ENCODE data around the gene MPIG6B.

The MPIG6B gene

DNA sequence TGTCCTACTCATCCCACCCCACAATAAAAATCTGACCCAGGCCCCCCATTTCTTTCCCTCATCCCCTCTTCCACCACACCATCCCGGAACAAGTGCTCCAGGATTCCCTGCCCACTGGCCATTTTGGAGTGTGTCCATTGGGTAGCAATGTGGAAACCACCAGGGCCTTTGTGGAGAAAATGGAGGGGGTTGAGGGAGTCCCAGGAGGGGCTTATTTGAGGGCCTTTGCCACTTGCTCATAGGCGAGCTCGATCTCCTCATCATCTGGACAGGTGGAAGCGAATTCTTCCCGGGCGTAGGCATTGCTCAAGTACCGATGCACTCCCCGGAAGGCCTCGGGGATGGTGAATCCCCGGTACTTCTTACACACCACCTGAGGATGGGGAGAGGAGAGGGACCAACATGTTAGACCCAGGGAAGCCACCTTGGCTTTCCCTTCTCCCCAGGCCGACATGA lies 7.5 kb downstream of the MPIG6B start:
- Histone ChIP-seq H3K9me2 (replicated peaks; ENCODE audit: insufficient read depth, low read length) (no peaks in the 10 kb centered on the region), H2AFZ (ENCODE audit: low read length) (no peak overlapping the region), H3K4me3 (ENCODE audit: low read length) (no peak overlapping the region), H3K27ac (ENCODE audit: low read length) (peak overlapping the region; percentile 86; the same call in 1 of the 2 replicates), H3K9ac (ENCODE audit: low read length) (no peak overlapping the region), H3F3A (ENCODE audit: insufficient read depth, low read length) (peaks cover 75% of the 10 kb centered on the region), H3K9me3 (replicated peaks; ENCODE audit: insufficient read depth, low read length) (no peaks in the 10 kb centered on the region), H3K4me2 (ENCODE audit: low read depth, low read length) (peak overlapping the region; percentile 93; the same call in 1 of the 2 replicates), H4K20me1 (ENCODE audit: insufficient read depth, low read length) (no peaks in the 10 kb centered on the region), H3K36me3 (replicated peaks; ENCODE audit: insufficient read depth, low read length) (peaks cover 10% of the 10 kb centered on the region), H3K79me2 (ENCODE audit: low read length) (peaks cover 42% of the 10 kb centered on the region), H3K27me3 (replicated peaks; ENCODE audit: insufficient read depth, low read length) (no peaks in the 10 kb centered on the region), H3K4me1 (ENCODE audit: low read length) (peaks cover 40% of the 10 kb centered on the region)
- TF ChIP-seq EZH2 (optimal IDR thresholded peaks at IDR 0.05; ENCODE audit: low read depth, low read length) (no peak), EZH2phosphoT487 (IDR thresholded peaks at IDR 0.05; ENCODE audit: low read length) (no peak)
- TF ChIP-seq, protein P1, sequence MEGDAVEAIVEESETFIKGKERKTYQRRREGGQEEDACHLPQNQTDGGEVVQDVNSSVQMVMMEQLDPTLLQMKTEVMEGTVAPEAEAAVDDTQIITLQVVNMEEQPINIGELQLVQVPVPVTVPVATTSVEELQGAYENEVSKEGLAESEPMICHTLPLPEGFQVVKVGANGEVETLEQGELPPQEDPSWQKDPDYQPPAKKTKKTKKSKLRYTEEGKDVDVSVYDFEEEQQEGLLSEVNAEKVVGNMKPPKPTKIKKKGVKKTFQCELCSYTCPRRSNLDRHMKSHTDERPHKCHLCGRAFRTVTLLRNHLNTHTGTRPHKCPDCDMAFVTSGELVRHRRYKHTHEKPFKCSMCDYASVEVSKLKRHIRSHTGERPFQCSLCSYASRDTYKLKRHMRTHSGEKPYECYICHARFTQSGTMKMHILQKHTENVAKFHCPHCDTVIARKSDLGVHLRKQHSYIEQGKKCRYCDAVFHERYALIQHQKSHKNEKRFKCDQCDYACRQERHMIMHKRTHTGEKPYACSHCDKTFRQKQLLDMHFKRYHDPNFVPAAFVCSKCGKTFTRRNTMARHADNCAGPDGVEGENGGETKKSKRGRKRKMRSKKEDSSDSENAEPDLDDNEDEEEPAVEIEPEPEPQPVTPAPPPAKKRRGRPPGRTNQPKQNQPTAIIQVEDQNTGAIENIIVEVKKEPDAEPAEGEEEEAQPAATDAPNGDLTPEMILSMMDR (IDR thresholded peaks at IDR 0.05; ENCODE audit: low read length): no peak
- no peak for DNase-seq

DNA sequence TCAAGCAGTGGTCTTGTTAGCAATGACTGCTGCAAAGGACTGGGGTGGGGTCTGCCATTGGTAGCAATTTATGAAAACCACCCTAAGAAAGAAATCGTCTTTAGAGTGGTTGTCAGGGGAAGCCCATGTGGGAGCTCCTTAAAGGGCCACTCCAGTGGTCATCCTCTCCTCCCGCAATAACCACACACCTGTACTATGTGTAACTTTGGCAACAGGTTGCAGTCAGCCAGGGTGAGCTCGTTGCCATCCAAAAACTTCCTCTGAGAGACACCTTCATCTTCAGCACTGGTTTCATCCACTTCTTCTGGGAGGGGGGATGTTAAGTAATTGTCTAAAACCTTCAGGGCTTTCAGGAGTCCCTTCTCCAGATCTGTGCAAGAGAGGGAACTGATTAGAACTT lies 8.9 kb downstream of the MPIG6B start:
- Histone ChIP-seq H3K4me1 (ENCODE audit: low read length) (peaks cover 39% of the 10 kb centered on the region), H3K4me3 (ENCODE audit: low read length) (no peak overlapping the region), H3K4me2 (ENCODE audit: low read depth, low read length) (no peak overlapping the region), H3K9ac (ENCODE audit: low read length) (no peak overlapping the region), H3F3A (ENCODE audit: insufficient read depth, low read length) (peaks cover 74% of the 10 kb centered on the region), H4K20me1 (ENCODE audit: insufficient read depth, low read length) (no peaks in the 10 kb centered on the region), H3K36me3 (replicated peaks; ENCODE audit: insufficient read depth, low read length) (peaks cover 10% of the 10 kb centered on the region), H3K27ac (ENCODE audit: low read length) (peak overlapping the region; percentile 5; the same call in 1 of the 2 replicates), H3K79me2 (ENCODE audit: low read length) (peaks cover 56% of the 10 kb centered on the region), H3K9me3 (replicated peaks; ENCODE audit: insufficient read depth, low read length) (no peaks in the 10 kb centered on the region), H3K9me2 (replicated peaks; ENCODE audit: insufficient read depth, low read length) (no peaks in the 10 kb centered on the region), H3K27me3 (replicated peaks; ENCODE audit: insufficient read depth, low read length) (no peaks in the 10 kb centered on the region), H2AFZ (ENCODE audit: low read length) (no peak overlapping the region)
- TF ChIP-seq EZH2 (optimal IDR thresholded peaks at IDR 0.05; ENCODE audit: low read depth, low read length): no peak
- TF ChIP-seq EZH2phosphoT487 (IDR thresholded peaks at IDR 0.05; ENCODE audit: low read length): no peak
- TF ChIP-seq, protein P1 (IDR thresholded peaks at IDR 0.05; ENCODE audit: low read length): no peak
- DNase-seq: no peak

DNA sequence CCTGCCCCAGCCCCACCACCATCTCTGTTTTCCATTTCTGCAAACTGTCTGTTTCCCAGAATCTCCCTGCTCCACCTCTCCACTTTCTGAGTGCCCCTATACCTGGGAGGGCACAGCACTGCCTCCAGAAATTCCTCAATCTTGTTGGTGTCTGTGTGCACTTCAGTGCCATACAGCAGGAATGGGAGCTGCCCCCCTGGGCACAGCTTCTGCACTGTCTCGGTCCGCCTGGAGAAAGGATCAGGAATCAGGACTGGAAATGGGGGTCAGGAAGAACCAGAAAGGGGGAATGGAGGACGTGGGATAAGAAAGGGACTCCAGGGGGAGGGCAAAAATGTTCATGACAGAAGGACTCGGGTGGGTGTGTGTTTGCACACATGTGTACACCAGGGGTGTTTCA lies 10.6 kb downstream of the MPIG6B start:
- TF ChIP-seq EZH2 (optimal IDR thresholded peaks at IDR 0.05; ENCODE audit: low read depth, low read length) (no peak), EZH2phosphoT487 (IDR thresholded peaks at IDR 0.05; ENCODE audit: low read length) (no peak)
- TF ChIP-seq, protein P1 (IDR thresholded peaks at IDR 0.05; ENCODE audit: low read length): no peak
- H3K36me3 ChIP-seq (replicated peaks; ENCODE audit: insufficient read depth, low read length): peaks cover 10% of the 10 kb centered on the region
- no peaks in the 10 kb centered on the region for H4K20me1 ChIP-seq (ENCODE audit: insufficient read depth, low read length)
- H3K4me3 ChIP-seq (ENCODE audit: low read length): peak overlapping the region; percentile 84; the same call in 1 of the 2 replicates
- no peak for DNase-seq
- peak overlapping the region; percentile 91; the same call in 1 of the 2 replicates for H3K9ac ChIP-seq (ENCODE audit: low read length)
- peaks cover 51% of the 10 kb centered on the region for H3K79me2 ChIP-seq (ENCODE audit: low read length)
- H3K4me2 ChIP-seq (ENCODE audit: low read depth, low read length): peak overlapping the region; percentile 99
- H3F3A ChIP-seq (ENCODE audit: insufficient read depth, low read length): peaks cover 75% of the 10 kb centered on the region
- H3K9me3 ChIP-seq (replicated peaks; ENCODE audit: insufficient read depth, low read length): no peaks in the 10 kb centered on the region
- peak overlapping the region; percentile 98; the same call in 1 of the 2 replicates for H3K27ac ChIP-seq (ENCODE audit: low read length)
- no peaks in the 10 kb centered on the region for H3K27me3 ChIP-seq (replicated peaks; ENCODE audit: insufficient read depth, low read length)
- H3K4me1 ChIP-seq (ENCODE audit: low read length): peaks cover 36% of the 10 kb centered on the region
- H3K9me2 ChIP-seq (replicated peaks; ENCODE audit: insufficient read depth, low read length): no peaks in the 10 kb centered on the region
- no peak overlapping the region for H2AFZ ChIP-seq (ENCODE audit: low read length)

All from MM.1S (cell line).